NCI-H1694 treated with DMSO at 0.1 percent for 48 hours (cell line): Measurements from ENCODE around the gene PRAMEF5.
"Not testable (repeated sequence)": the region's sequence is repeated elsewhere in the genome, so short reads cannot be mapped to it uniquely, and the experiment has no call there.

Experiments
- DNase-seq: peaks from one replicate; lab custom pipeline; 2025; lab: John Stamatoyannopoulos, UW

Gene PRAMEF5

DNA sequence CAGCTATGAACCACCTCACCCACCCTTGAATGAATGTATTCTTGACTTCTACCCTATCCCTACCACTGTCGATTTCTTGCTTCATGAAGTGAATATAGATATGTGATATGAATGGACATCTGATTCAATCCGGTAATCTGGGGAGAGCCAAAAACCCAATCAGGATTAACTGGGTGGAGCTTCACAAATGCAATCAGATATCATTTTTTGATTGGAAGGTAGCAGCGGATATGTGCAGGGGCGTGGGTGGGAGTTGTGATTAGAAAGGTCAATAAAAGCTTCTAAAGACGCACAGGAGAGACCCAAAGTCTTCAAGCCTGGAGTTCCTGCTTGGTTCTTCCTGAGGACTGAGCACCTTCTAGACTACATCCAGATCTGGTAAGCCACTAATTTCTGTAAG lies at the start of gene PRAMEF5:
Gene PRAMEF5, plus strand, starts transcription at position 301 of the 400 bp plus-strand sequence. CDS start 5,071 bp downstream, outside the sequence.
- DNase-seq, result not testable (repeated sequence)

DNA sequence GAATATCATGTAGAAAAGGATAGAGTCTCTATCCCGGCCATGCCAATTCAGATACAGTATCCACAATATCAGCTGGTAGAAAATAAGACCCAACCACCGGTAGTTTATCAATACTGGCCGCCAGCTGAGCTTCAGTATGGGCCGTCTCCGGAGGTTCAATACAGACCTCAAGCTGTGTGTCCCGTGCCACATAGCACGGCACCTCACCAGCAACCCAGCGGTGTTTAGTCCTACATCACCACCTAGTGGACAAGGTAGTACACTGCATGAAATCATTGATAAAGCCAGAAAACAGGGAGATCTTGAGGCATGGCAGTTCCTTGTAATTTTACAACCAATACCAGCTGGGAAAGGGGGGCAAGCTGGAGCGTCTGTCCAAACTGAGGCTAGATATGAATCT lies 45.3 kb upstream of the PRAMEF5 start:
- not testable (repeated sequence) for DNase-seq

GRCh38 chr1:13216619-13217018 lies 37.4 kb upstream of the PRAMEF5 start:
- not testable (repeated sequence) for DNase-seq

DNA sequence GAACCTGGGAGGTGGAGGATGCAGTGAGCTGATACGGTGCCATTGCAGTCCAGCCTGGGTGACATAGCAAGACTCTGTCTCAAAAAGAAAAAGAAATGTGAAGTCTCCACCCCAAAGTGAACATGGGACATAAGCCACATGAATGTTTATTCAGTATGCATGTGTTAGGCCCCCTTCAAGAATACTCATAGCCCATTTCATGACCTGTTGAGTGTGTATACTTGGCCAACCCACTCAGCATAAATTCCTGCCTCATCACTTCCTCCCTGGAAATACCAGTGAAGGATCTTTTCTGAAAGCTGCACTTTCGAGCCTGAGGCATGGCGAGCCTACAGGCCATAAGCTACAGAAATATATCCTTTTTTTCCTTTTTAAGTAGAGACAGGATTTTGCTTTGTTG lies 34.8 kb upstream of the PRAMEF5 start:
- not testable (repeated sequence) for DNase-seq

GRCh38 chr1:13222788-13223187 lies 31.2 kb upstream of the PRAMEF5 start:
- not testable (repeated sequence) for DNase-seq

DNA sequence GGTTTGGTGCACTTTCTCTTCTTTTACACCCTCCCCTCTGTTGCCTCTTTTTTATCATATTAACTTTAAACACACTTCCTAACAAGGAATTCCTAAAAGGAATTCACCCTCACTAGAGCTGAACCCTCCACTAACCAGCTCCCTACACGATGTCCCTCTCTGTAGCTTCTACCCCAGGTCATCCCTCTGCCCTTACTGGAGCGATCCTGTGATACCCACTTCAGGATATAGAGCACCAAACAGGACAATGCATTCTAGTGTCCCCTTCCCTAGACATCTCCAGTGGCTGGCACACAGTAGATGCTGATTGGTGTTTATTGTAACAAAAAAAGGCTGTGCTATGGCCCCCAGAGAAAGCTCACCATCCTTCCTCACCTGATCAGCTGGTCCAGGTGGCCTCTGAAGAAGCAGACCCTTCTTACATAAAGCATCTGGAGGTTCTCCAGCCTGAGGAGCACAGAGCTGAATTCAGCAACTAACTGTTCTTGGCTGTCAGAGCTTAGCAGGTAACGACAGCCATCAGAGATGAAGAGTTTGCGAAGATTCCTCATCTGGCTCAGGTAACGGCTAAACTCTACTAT lies 29.4 kb upstream of the PRAMEF5 start:
- DNase-seq, result no peak

GRCh38 chr1:13225675-13226204 lies 28.3 kb upstream of the PRAMEF5 start, which contains the start of gene PRAMEF18:
Gene PRAMEF18 (minus strand): TSS chr1:13226154. CDS start chr1:13226106, 48 bp downstream.
- DNase-seq, result not testable (repeated sequence)

GRCh38 chr1:13227271-13228055 lies 26.5 kb upstream of the PRAMEF5 start:
- DNase-seq, result not testable (repeated sequence)

GRCh38 chr1:13228343-13228781 lies 25.6 kb upstream of the PRAMEF5 start:
- DNase-seq, result no peak

DNA sequence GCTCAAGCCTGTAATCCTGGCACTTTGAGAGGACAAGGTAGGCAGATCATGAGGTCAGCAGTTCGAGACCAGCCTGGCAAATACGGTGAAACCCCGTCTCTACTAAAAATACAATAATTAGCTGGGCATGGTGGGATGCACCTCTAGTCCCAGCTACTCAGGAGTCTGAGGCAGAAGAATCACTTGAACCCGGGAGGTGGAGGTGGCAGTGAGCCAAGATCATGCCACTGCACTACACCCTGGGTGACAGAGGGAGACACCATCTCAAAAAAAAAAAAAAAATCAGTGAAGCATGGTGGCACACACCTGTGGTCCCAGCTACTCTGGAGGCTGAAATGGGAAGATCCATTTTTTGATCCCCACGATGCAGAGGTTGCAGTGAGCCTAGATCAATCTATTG lies 23.9 kb upstream of the PRAMEF5 start:
- not testable (repeated sequence) for DNase-seq

- DNase-seq, result not testable (repeated sequence)
These were observed 23.4 kb upstream of the PRAMEF5 start for GRCh38 chr1:13230601-13231000.

DNA sequence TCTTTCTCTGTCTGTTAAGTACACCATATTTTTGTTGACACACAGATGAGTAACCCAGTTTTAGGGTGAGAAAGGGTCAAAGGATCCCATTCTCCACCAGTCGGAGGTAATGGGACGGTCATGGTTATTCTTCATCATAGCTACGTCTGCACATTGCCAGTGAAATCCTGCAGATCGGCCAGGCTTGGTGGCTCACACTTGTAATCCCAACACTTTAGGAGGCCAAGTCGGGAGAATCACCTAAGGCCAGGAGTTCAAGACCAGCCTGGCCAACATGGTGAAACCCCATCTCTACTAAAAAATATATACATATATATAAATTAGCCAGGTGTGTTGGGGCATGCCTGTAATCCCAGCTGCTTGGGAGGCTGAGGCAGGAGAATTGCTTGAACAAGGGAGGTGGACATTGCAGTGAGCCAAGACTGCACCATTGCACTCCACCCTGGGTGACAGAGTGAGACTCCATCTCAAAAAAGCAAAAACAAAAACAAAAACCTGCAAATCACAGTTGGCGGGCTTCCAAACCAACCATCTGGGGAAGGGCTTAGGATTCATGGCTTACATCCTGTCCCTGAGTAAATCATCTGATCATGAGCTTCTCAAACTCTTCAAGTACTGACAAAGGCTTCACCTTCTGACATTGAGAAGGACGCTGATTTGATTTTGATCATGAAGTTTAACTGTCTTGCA lies 22.8 kb upstream of the PRAMEF5 start:
- DNase-seq, result not testable (repeated sequence)

- not testable (repeated sequence) for DNase-seq
These were observed 21.9 kb upstream of the PRAMEF5 start for GRCh38 chr1:13232056-13232455.

GRCh38 chr1:13234057-13234456 lies 19.9 kb upstream of the PRAMEF5 start:
- DNase-seq, result not testable (repeated sequence)

DNA sequence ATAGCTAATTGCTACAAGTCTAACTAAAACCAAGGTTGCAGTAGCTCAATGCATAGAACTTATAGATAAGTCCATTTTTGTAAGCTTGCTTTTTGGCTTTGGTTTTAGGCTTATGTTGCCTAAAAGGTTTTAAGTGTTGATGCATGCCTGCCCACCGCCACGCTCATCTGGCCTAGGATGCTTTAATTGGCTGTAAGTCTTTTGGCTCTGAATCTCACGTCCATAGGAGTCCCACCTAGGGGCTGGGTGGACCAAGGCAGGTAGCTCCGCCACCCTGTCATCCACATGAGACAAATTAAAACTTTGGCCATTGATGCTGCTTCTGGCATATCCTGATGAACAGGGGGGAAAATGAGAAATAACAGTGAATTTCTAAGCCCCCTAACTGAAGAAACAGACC lies 16.4 kb upstream of the PRAMEF5 start:
- DNase-seq, result not testable (repeated sequence)

DNA sequence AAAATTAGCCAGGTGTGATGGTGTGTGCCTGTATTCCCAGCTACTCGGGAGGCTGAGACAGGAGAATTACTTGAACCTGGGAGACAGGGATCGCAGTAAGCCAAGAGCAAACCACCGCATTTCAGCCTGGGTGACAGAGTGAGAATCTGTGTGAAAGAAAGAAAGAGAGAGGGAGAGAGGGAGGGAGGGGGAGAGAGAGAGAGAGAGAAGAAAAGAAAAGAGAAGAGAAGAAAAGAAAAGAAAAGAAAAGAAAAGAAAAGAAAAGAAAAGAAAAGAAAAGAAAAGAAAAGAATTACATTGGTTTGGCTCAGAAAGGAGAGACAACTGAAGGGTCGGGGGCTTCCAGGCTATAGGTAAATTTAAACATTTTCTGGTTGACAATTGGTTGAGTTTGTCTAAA lies 14.4 kb upstream of the PRAMEF5 start:
- not testable (repeated sequence) for DNase-seq

DNA sequence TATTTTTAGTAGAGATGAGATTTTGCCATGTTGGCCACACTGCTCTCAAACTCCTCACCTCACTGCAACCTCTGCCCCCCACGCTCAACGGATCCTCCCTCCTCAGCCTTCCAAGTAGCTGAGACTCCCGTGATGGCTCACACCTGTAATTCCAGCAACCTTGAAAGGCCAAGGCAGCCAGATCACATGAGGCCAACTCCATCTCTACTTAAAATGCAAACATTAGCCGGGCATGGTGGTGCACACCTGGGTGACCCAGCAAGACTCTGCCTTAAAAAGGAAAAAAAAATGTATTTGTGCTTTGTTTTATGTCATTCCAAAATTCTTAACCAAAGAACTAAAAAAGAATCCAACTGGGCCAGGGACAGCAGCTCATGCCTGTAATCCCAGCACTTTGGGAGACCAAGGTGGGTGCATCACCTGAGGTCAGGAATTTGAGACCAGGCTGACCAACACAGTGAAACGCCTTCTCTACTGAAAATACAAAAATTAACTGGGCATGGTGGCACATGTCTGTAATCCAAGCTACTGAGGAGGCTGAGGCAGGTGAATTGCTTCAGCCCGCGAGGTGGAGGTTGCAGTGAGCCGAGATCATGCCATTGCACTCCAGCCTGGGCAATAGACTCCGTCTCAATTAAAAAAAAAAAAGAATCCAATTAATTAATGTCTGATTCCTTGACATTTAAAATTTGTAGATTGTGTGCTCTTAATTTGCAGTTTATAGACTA lies 10.3 kb upstream of the PRAMEF5 start:
- not testable (repeated sequence) for DNase-seq

DNA sequence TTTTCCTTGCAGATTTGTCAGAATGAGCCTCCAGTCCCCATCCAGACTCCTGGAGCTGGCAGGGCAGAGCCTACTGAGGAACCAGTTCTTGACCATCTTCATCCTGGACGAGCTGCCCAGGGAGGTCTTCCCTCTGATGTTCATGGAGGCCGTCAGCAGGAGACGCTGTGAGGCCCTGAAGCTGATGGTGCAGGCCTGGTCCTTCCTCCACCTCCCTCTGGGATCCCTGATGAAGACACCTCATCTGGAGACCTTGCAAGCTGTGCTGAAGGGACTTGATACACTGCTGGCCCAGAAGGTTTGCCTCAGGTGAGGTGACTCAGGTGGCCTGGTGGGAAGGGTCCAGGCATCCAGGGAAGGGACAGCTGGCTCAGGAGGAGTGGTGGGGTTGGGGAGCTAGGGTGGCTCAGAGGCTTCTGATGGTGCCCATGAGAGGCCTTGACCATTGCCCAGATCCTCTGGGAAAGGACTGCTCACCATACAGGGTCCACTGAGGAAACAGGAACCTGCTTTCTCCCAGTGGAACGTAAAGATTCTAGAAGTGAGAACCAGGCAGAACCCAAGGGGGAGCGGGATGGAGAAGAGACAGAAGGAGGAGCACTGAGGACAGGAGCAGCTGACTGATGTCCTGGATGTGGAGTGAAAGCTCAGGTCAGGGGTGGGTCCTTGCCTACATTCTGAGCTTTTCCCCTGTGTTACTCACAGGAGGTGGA lies 8.0 kb upstream of the PRAMEF5 start:
- DNase-seq, result not testable (repeated sequence)

DNA sequence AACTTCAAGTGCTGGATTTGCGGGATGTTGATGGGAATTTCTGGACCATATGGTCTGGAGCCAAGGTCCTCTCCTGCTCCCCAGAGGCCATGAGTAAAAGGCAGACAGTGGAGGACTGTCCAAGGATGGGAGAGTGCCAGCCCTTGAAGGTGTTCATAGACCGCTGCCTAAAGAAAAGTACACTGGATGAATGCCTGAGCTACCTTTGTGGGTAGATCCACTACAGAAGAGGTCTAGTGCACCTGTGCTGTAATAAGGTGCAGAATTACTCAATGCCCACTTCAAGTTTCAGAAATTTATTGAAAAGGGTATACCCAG lies 7.5 kb upstream of the PRAMEF5 start:
- not testable (repeated sequence) for DNase-seq

- DNase-seq, result not testable (repeated sequence)
These were observed 6.9 kb upstream of the PRAMEF5 start for GRCh38 chr1:13247122-13247521.

GRCh38 chr1:13265124-13265523 lies 11.1 kb downstream of the PRAMEF5 start:
- DNase-seq, result not testable (repeated sequence)
